GM21529 (cell line): Measurements from ENCODE around the gene RAB4B.
"Not testable (repeated sequence)": the region's sequence is repeated elsewhere in the genome, so short reads cannot be mapped to it uniquely, and the experiment has no call there.

ENCODE experiments used
- ATAC-seq: cut with Tn5 transposase; IDR thresholded peaks from one replicate; pipeline ENCODE4 v1.9.1; 2021; ENCODE audit not compliant: unreplicated experiment

The RAB4B gene

GRCh38 chr19:40843653-40844052 is 65.6 kb downstream of the RAB4B start:
- ATAC-seq = not testable (repeated sequence)
